Thoracic aorta (tissue), 2 donors: ENCODE measurements around the gene TMEM256. TPM values are rescaled to one million over a fixed set of nuclear protein-coding genes. Genes with fewer than 3 reads are reported as not detected.

Experiments used
- ATAC-seq: fragments of 150-250 bp; one replicate; pipeline ENCODE4 v1.8.0; 2017; ENCODE audit warnings: low read depth; ENCODE audit not compliant: insufficient number of reproducible peaks, low FRiP score
- DNase-seq: peaks from one replicate; pipeline ENCODE4 v3.0.0-alpha.2; 2020; ENCODE audit warnings: low spot score
- H3K27ac ChIP-seq, 2 donors: fragments of 200-600 bp; sonication (generic); 1 replicate in 1 of 2; 2 replicates in 1 of 2; pipeline ENCODE4 v1.5.1; 2016; ENCODE audit warnings: mild to moderate bottlenecking in 2 of 2, moderate library complexity in 2 of 2
- H3K27me3 ChIP-seq: fragments of 200-600 bp; sonication (generic); replicated peaks from 2 replicates; pipeline ENCODE4 v1.6.0; 2016; ENCODE audit warnings: mild to moderate bottlenecking; ENCODE audit not compliant: insufficient read depth
- H3K36me3 ChIP-seq: fragments of 200-600 bp; sonication (generic); one replicate; pipeline ENCODE4 v1.5.1; 2016
- H3K4me1 ChIP-seq, 2 donors: fragments of 200-600 bp; sonication (generic); 1 replicate in 1 of 2; 2 replicates in 1 of 2; pipeline versions ENCODE4 v1.5.1 to v1.6.0; 2016; ENCODE audit warnings: low read depth in 2 of 2, mild to moderate bottlenecking in 1 of 2; ENCODE audit not compliant: control insufficient read depth in 1 of 2
- H3K4me3 ChIP-seq: fragments of 200-600 bp; sonication (generic); 2 replicates; pipeline ENCODE4 v1.5.1; 2016; ENCODE audit warnings: mild to moderate bottlenecking
- H3K9me3 ChIP-seq: fragments of 200-600 bp; sonication (generic); 2 replicates; pipeline ENCODE4 v1.5.1; 2016
- CTCF ChIP-seq: fragments of 200-600 bp; sonication (generic); IDR thresholded peaks from one replicate; pipeline ENCODE4 v1.5.1; 2019; ENCODE audit warnings: antibody characterized with exemption
- total RNA-seq, 2 donors: library from RNA; depleted of rRNA; stranded (reverse); fragments of >200 nt; gene quantifications; one replicate each; pipeline versions ENCODE4 v1.1.0 to v1.2.3, GENCODE V29; 2016

The TMEM256 gene
- total RNA-seq, 2 donors from 2014 or later, result 27.9 to 88.9 TPM

GRCh38 chr17:7355573-7355972 is 48.3 kb downstream of the TMEM256 start:
- no peak for TF ChIP-seq CTCF
- Histone ChIP-seq H3K9me3 (no peaks in the 10 kb centered on the region), H3K27me3 (no peaks in the 10 kb centered on the region), H3K4me3 (no peak overlapping the region), H3K36me3 (no peaks in the 10 kb centered on the region), H3K27ac (no peak overlapping the region), H3K4me1 (peaks cover 16 to 29% of the 10 kb centered on the region in 2 donors)
- DNase-seq (no peak), ATAC-seq (no peak)

DNA sequence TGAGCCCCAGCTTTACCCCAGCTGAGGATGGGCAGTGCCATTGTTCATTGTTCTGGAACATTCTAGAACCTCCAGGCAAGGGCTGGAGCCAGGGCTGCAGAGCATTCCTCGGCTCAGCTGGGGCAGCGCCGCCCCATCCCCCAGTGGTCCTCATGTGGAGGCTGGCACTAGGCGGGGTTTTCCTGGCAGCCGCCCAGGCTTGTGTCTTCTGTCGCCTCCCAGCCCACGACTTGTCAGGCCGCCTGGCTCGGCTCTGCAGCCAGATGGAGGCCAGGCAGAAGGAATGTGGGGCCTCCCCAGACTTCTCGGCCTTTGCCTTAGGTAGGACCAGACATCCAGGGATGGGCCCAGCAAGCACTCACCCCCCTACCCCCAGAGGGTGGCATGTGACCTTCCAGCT is 48.8 kb downstream of the TMEM256 start, which contains the start of gene TMEM95:
TSS of gene TMEM95 (plus strand) at position 104 of the 400 bp plus-strand sequence. CDS start at position 153, 49 bp downstream.
- DNase-seq (no peak), ATAC-seq (no peak)
- H3K27ac ChIP-seq, result no peak within 1 kb of the TSS
- no peaks in the 10 kb centered on the region for H3K9me3 ChIP-seq
- no peaks in the 10 kb centered on the region for H3K27me3 ChIP-seq
- TF ChIP-seq CTCF, result no peak
- H3K4me1 ChIP-seq, result peaks cover 16 to 29% of the 10 kb centered on the region in 2 donors
- no peaks in the 10 kb centered on the region for H3K36me3 ChIP-seq
- H3K4me3 ChIP-seq, result peak within 1 kb of the TSS; percentile 16

- no peaks in the 10 kb centered on the region for H3K36me3 ChIP-seq
- no peak overlapping the region for H3K4me3 ChIP-seq
- TF ChIP-seq CTCF, result no peak
- no peaks in the 10 kb centered on the region for H3K27me3 ChIP-seq
- no peak for ATAC-seq
- DNase-seq, result no peak
- peaks cover 21 to 36% of the 10 kb centered on the region in 2 donors for H3K4me1 ChIP-seq
- no peak overlapping the region for H3K27ac ChIP-seq
- no peaks in the 10 kb centered on the region for H3K9me3 ChIP-seq
Observed at GRCh38 chr17:7354262-7354843, 49.5 kb downstream of the TMEM256 start.

Other genes starting within 250 kb of the TMEM256 start
- gene ASGR1, start 224.7 kb downstream of the TMEM256 start, total RNA-seq, result 1 to 10 TPM; 1.9 to 5.4 TPM
- gene DLG4, start 184.3 kb downstream of the TMEM256 start, total RNA-seq, result 10 to 100 TPM; 14.0 to 14.8 TPM
- 100 to 1,000 TPM; 369 to 471 TPM for gene ACADVL, start 184.2 kb downstream of the TMEM256 start, total RNA-seq
- 10 to 100 TPM; 52.8 to 68.5 TPM for gene DVL2, start 169.6 kb downstream of the TMEM256 start, total RNA-seq
- gene PHF23, start 164.6 kb downstream of the TMEM256 start, total RNA-seq, result 10 to 100 TPM; 25.1 to 44.7 TPM
- 100 to 1,000 TPM; 187 to 446 TPM for gene GABARAP, start 161.6 kb downstream of the TMEM256 start, total RNA-seq
- 10 to 100 TPM; 51.3 to 51.7 TPM for gene CTDNEP1, start 152.4 kb downstream of the TMEM256 start, total RNA-seq
- 10 to 100 TPM; 15.8 to 19.0 TPM for gene ELP5, start 151.9 kb downstream of the TMEM256 start, total RNA-seq
- under 1 TPM in 1 of 2 donors, not detected in 1; 0.41 TPM for gene CLDN7, start 141.6 kb downstream of the TMEM256 start, total RNA-seq
- gene SLC2A4, start 122.4 kb downstream of the TMEM256 start, total RNA-seq, result 1 to 10 TPM; 1.2 to 7.7 TPM
- gene YBX2, start 109.5 kb downstream of the TMEM256 start, total RNA-seq, result not detected
- gene EIF5A, start 96.5 kb downstream of the TMEM256 start, total RNA-seq, result 100 to 1,000 TPM; 118 to 130 TPM
- gene GPS2, start 88.7 kb downstream of the TMEM256 start, total RNA-seq, result 10 to 100 TPM; 66.5 to 100.0 TPM
- 10 to 100 TPM; 24.4 to 45.3 TPM for gene NEURL4, start 74.8 kb downstream of the TMEM256 start, total RNA-seq
- 1 to 10 TPM; 6.8 to 9.9 TPM for gene ACAP1, start 67.6 kb downstream of the TMEM256 start, total RNA-seq
- 10 to 100 TPM; 13.3 to 20.2 TPM for gene KCTD11, start 51.9 kb downstream of the TMEM256 start, total RNA-seq
- not detected for gene TMEM95, start 48.9 kb downstream of the TMEM256 start, total RNA-seq
- gene TNK1, start 23.0 kb downstream of the TMEM256 start, total RNA-seq, result 1 to 10 TPM; 3.7 to 4.7 TPM
- gene PLSCR3, start 9.6 kb downstream of the TMEM256 start, total RNA-seq, result 10 to 100 TPM; 31.0 to 49.4 TPM
- 10 to 100 TPM in 1 of 2 donors, 1 to 10 TPM in 1; 9.2 to 20.8 TPM for gene NLGN2, start 3.7 kb upstream of the TMEM256 start, total RNA-seq
- gene SPEM1, start 16.2 kb upstream of the TMEM256 start, total RNA-seq, result not detected
- not detected for gene SPEM2, start 21.5 kb upstream of the TMEM256 start, total RNA-seq
- not detected for gene SPEM3, start 24.8 kb upstream of the TMEM256 start, total RNA-seq
- gene TMEM102, start 31.3 kb upstream of the TMEM256 start, total RNA-seq, result 1 to 10 TPM; 7.7 to 9.7 TPM
- gene FGF11, start 35.4 kb upstream of the TMEM256 start, total RNA-seq, result under 1 TPM in 1 of 2 donors, not detected in 1; 0.68 TPM
- gene CHRNB1, start 41.0 kb upstream of the TMEM256 start, total RNA-seq, result 10 to 100 TPM; 11.6 to 17.6 TPM
- 10 to 100 TPM; 56.2 to 72.3 TPM for gene ZBTB4, start 75.5 kb upstream of the TMEM256 start, total RNA-seq
- gene SLC35G6, start 77.3 kb upstream of the TMEM256 start, total RNA-seq, result not detected
- 100 to 1,000 TPM in 1 of 2 donors, 10 to 100 TPM in 1; 77.8 to 151 TPM for gene POLR2A, start 80.3 kb upstream of the TMEM256 start, total RNA-seq
- 10 to 100 TPM; 54.6 to 98.3 TPM for gene TNFSF12, start 145.0 kb upstream of the TMEM256 start, total RNA-seq
- 10 to 100 TPM; 40.5 to 49.2 TPM for gene TNFSF13, start 154.7 kb upstream of the TMEM256 start, total RNA-seq
- 10 to 100 TPM; 47.0 to 80.7 TPM for gene SENP3, start 157.8 kb upstream of the TMEM256 start, total RNA-seq
- 100 to 1,000 TPM in 1 of 2 donors, 10 to 100 TPM in 1; 70.8 to 133 TPM for gene CD68, start 175.5 kb upstream of the TMEM256 start, total RNA-seq
- 10 to 100 TPM; 31.1 to 38.9 TPM for gene MPDU1, start 179.8 kb upstream of the TMEM256 start, total RNA-seq
- gene SOX15, start 186.0 kb upstream of the TMEM256 start, total RNA-seq, result 1 to 10 TPM in 1 of 2 donors, under 1 TPM in 1; 0.81 to 2.8 TPM
- 10 to 100 TPM; 42.8 to 53.9 TPM for gene FXR2, start 210.8 kb upstream of the TMEM256 start, total RNA-seq
- gene SAT2, start 223.7 kb upstream of the TMEM256 start, total RNA-seq, result 10 to 100 TPM; 29.8 to 30.9 TPM
- gene SHBG, start 226.0 kb upstream of the TMEM256 start, total RNA-seq, result not detected
- 1 to 10 TPM; 1.1 to 1.4 TPM for gene ATP1B2, start 246.8 kb upstream of the TMEM256 start, total RNA-seq